D721Med (cell line): ENCODE results near the gene SYNRG.

ENCODE experiments used
- DNase-seq: peaks from one replicate; pipeline ENCODE4 v3.0.0; 2011; ENCODE audit warnings: low spot score; ENCODE audit not compliant: insufficient read length
- FAIRE-seq: peaks from 2 replicates; lab custom pipeline; 2011; peaks lifted over from hg19 to GRCh38; lab: Jason Lieb, UNC
- CTCF ChIP-seq: IDR thresholded peaks from 2 replicates; pipeline ENCODE4 v1.5.1; 2012; ENCODE audit warnings: mild to moderate bottlenecking, control low read depth; ENCODE audit not compliant: insufficient read depth; ENCODE audit errors: missing control alignments

The SYNRG gene

GRCh38 chr17:37567538-37567937, 41.7 kb downstream of the SYNRG start:
- no peak for TF ChIP-seq CTCF
- no peak for FAIRE-seq
- no peak for DNase-seq

GRCh38 chr17:37567137-37567536, 42.1 kb downstream of the SYNRG start:
- no peak for TF ChIP-seq CTCF
- FAIRE-seq (no peak), DNase-seq (no peak)

GRCh38 chr17:37564252-37564651, 45.0 kb downstream of the SYNRG start:
- FAIRE-seq (no peak), DNase-seq (no peak)
- no peak for TF ChIP-seq CTCF

GRCh38 chr17:37562016-37562745, 47.0 kb downstream of the SYNRG start:
- TF ChIP-seq CTCF, result no peak
- no peak for DNase-seq
- FAIRE-seq, result no peak

GRCh38 chr17:37558299-37558698, 50.9 kb downstream of the SYNRG start:
- no peak for TF ChIP-seq CTCF
- no peak for DNase-seq
- FAIRE-seq, result no peak

GRCh38 chr17:37557482-37557881, 51.7 kb downstream of the SYNRG start:
- no peak for TF ChIP-seq CTCF
- FAIRE-seq, result no peak
- no peak for DNase-seq

- FAIRE-seq, result no peak
- no peak for DNase-seq
- no peak for TF ChIP-seq CTCF
Observed at GRCh38 chr17:37555386-37555785, 53.8 kb downstream of the SYNRG start.
